Endothelial cell (in vitro differentiated cells): ENCODE results near the gene ITPK1. TPM values are rescaled to one million over a fixed set of nuclear protein-coding genes. Genes with fewer than 3 reads are reported as not detected.
"Not testable (repeated sequence)": the region's sequence is repeated elsewhere in the genome, so short reads cannot be mapped to it uniquely, and the experiment has no call there.

Experiments
- DNase-seq: peaks from one replicate; pipeline ENCODE4 v3.0.0; 2021; ENCODE audit warnings: low spot score
- H3K27ac Mint-ChIP-seq: one replicate; pipeline ENCODE4 v1.8.0; 2021; ENCODE audit warnings: mixed read lengths, inconsistent platforms; ENCODE audit not compliant: unreplicated experiment
- H3K27me3 Mint-ChIP-seq: one replicate; pipeline ENCODE4 v1.8.0; 2021; ENCODE audit warnings: mild to moderate bottlenecking, moderate library complexity, mixed read lengths, inconsistent platforms; ENCODE audit not compliant: unreplicated experiment
- H3K36me3 Mint-ChIP-seq: one replicate; pipeline ENCODE4 v1.8.0; 2021; ENCODE audit warnings: mild to moderate bottlenecking, low read depth, mixed read lengths, inconsistent platforms; ENCODE audit not compliant: unreplicated experiment
- H3K4me1 Mint-ChIP-seq: one replicate; pipeline ENCODE4 v1.8.0; 2021; ENCODE audit warnings: mild to moderate bottlenecking, mixed read lengths, inconsistent platforms; ENCODE audit not compliant: unreplicated experiment
- H3K4me3 Mint-ChIP-seq: one replicate; pipeline ENCODE4 v1.8.0; 2021; ENCODE audit warnings: mild to moderate bottlenecking, mixed read lengths, inconsistent platforms; ENCODE audit not compliant: unreplicated experiment
- H3K9me3 Mint-ChIP-seq: one replicate; pipeline ENCODE4 v1.8.0; 2021; ENCODE audit warnings: mixed read lengths, inconsistent platforms; ENCODE audit not compliant: unreplicated experiment
- CTCF ChIP-seq: fragments of 200-600 bp; sonication (generic); IDR thresholded peaks from one replicate; pipeline ENCODE4 v1.5.0; 2021; ENCODE audit warnings: antibody characterized with exemption; ENCODE audit not compliant: unreplicated experiment
- long read RNA-seq: library from polyadenylated mRNA; unstranded; transcript quantifications from one replicate; pipeline ENCODE4 v2.0.0, GENCODE V29; 2020; ENCODE audit not compliant: unreplicated experiment
- total RNA-seq: library from RNA; stranded (reverse); fragmentation: NEBNext Ultra II Directional; extraction: Animal tissue kit (Norgen Biotek cat#: 25700); gene quantifications from one replicate; pipeline ENCODE4 v1.2.1, GENCODE V29; 2021; ENCODE audit not compliant: unreplicated experiment

The ITPK1 gene
- total RNA-seq = 39.2 TPM
- long read RNA-seq, partial matches to known transcripts = 1 of 4 reads
- long read RNA-seq, other reads (novel, unspliced or antisense) = 3 of 4 reads

DNA sequence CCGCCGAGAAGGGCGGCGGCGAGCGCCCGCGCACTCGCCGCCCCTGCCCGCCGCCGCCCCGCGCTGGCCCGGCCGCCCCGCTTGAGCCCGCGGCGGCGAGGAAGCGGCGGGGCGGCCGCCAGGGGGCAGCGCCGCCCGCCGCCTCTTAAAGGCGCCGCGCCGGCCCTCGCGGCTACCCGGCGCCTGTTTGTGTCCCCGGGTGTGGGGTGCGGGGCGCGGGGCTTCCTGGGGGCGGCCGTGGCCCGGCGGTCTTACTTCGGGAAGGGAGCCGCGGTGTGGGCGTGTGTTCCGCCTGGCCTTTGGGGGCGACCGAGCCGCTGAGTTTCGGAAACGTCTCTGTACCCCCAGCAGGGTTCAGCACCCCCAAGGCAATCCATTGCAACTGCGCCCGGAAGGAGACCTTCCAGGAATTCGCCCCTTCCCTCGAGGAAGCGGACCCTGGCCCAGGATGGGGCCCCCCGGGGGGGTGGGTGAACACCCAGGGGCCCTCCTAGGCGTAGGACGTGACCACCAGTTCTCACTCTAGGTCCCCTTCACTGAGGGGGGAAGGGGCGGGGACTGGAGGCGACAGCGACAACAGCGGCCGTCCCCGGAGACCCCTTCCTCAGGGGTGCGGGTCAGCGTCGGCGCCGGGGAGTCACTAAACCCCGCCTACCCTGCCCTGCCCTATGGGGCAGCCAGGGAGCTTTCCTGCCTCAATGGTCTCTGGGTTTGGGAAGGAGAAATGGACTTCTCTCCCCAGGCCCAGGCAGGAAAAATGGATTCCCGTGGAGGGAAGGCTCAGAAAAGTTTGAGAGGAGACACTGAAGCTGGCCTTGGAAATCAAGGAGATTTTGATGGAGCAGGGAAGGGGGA is at the start of gene ITPK1:
TSS of gene ITPK1 (minus strand) at position 105 of the 855 bp plus-strand sequence. CDS start 762 bp downstream, outside the sequence.
- H3K4me3 Mint-ChIP-seq = peak within 1 kb of the TSS; percentile 84
- TF ChIP-seq CTCF = peak; percentile 31
- H3K4me1 Mint-ChIP-seq = peaks cover 11% of the 10 kb centered on the region
- peaks cover 16% of the 10 kb centered on the region for H3K27me3 Mint-ChIP-seq
- peak; percentile 62 for DNase-seq
- no peaks in the 10 kb centered on the region for H3K36me3 Mint-ChIP-seq
- no peaks in the 10 kb centered on the region for H3K9me3 Mint-ChIP-seq
- no peak within 1 kb of the TSS for H3K27ac Mint-ChIP-seq

- H3K27me3 Mint-ChIP-seq = peaks cover 2% of the 10 kb centered on the region
- no peaks in the 10 kb centered on the region for H3K4me1 Mint-ChIP-seq
- no peaks in the 10 kb centered on the region for H3K36me3 Mint-ChIP-seq
- no peak overlapping the region for H3K27ac Mint-ChIP-seq
- DNase-seq = no peak
- H3K4me3 Mint-ChIP-seq = no peak overlapping the region
- TF ChIP-seq CTCF = no peak
- H3K9me3 Mint-ChIP-seq = no peaks in the 10 kb centered on the region
Observed at GRCh38 chr14:93163564-93163963, 47.8 kb upstream of the ITPK1 start.

- Mint-ChIP-seq H3K27me3 (peaks cover 2% of the 10 kb centered on the region), H3K36me3 (no peaks in the 10 kb centered on the region), H3K4me1 (no peaks in the 10 kb centered on the region), H3K27ac (no peak overlapping the region), H3K9me3 (no peaks in the 10 kb centered on the region), H3K4me3 (no peak overlapping the region)
- no peak for TF ChIP-seq CTCF
- DNase-seq = no peak
Observed at GRCh38 chr14:93161411-93161940, 45.8 kb upstream of the ITPK1 start.

GRCh38 chr14:93160353-93160801 is 44.7 kb upstream of the ITPK1 start:
- no peak overlapping the region for H3K27ac Mint-ChIP-seq
- H3K4me1 Mint-ChIP-seq = no peaks in the 10 kb centered on the region
- peaks cover 2% of the 10 kb centered on the region for H3K27me3 Mint-ChIP-seq
- no peak overlapping the region for H3K4me3 Mint-ChIP-seq
- no peak for TF ChIP-seq CTCF
- DNase-seq = no peak
- H3K9me3 Mint-ChIP-seq = no peaks in the 10 kb centered on the region
- H3K36me3 Mint-ChIP-seq = no peaks in the 10 kb centered on the region

DNA sequence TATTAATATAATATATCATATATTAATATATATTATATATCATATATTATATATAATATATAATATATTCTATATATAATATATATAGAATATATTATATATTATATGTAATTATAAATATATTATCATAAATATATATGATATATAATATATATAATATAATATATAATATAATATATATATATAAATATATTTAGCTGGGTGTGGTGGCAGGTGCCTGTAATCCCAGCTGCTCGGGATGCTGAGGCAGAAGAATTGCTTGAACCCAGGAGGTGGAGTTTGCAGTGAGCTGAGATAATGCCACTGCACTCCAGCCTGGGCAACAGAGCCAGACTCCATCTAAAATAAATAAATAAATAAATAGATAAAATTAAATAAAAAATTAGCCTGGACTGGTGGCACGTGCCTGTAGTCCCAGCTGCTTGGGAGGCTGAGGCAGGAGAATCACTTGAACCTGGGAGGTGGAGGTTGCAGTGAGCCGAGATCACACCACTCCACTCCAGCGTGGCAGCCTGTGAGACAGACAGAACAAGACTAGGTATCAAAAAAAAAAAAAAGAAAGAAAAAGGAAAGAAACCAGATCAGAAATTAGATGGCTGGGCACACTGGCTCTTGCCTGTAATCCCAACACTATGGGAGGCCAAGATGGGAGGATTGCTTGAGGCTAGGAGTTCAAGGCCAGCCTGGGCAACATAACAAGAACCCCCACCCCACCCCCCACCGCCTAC is 44.1 kb upstream of the ITPK1 start:
- not testable (repeated sequence) for H3K4me3 Mint-ChIP-seq, DNase-seq, H3K36me3 Mint-ChIP-seq, H3K9me3 Mint-ChIP-seq, H3K27ac Mint-ChIP-seq, H3K4me1 Mint-ChIP-seq, H3K27me3 Mint-ChIP-seq

DNA sequence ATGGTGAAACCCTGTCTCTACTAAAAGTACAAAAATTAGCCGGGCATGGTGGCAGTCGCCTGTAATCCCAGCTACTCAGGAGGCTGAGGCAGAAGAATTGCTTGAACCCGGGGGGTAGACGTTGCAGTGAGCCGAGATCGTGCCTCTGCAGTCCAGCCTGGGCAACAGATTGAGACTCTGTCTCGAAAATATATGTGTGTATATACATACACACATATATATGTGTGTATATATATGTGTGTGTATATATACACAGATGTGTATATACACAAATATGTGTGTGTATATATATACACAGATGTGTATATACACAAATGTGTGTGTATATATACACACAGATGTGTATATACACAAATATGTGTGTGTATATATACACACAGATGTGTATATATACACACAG is 42.6 kb upstream of the ITPK1 start:
- H3K27ac Mint-ChIP-seq, H3K36me3 Mint-ChIP-seq, H3K9me3 Mint-ChIP-seq, H3K4me1 Mint-ChIP-seq, H3K4me3 Mint-ChIP-seq, DNase-seq, H3K27me3 Mint-ChIP-seq: not testable (repeated sequence)
